ENCODE data around the gene WDR12. TPM values are rescaled to one million over a fixed set of nuclear protein-coding genes. Genes with fewer than 3 reads are reported as not detected.

The WDR12 gene
- total RNA-seq = 17.5 and 44.7 TPM in 2 replicates

DNA sequence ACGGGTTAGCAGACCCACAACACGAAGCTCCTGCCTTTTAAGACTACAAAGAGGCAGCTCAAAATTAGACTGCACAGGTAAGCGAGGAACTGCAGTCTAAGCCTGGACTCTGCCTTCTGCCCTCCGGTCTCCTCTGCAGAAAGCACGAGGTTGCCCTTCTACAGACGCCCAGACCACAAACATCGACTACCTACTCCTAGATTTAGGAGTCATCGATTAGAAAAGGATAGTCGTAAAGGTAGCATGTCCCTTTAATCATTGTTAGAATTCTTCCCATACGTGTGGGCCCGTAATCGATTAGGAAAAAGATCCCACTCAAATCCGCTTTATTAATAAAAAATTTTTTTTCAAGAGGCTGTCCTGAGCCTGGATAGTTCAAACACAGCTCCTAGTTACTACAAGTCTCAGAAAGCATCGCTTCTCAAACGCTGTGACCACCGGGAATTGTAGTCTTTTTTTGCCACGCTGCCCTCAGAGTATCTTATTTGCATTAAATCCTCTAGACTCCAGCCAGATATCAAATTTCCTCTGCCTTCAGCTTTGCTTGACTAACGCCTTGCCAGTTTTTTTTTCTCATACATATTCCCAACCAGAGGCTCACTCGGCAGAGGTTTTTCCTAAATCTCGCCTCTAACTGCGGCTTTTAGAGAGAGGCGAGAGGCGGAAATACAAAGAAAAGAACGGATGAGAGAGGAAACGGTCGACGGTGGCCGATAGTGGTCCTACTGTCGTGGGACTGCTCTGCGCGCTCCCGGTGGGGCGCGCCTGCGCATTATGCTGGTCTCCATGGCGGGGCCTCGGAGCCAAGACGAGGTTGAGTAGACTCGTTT is at the start of gene WDR12, which contains the start of gene CARF:
WDR12 (minus strand) TSS at position 162 of the 830 bp plus-strand sequence. CDS start 197 bp downstream, outside the sequence.
CARF (plus strand) TSS at position 764 of the 830 bp plus-strand sequence. CDS start 29,628 bp downstream, outside the sequence.

DNA sequence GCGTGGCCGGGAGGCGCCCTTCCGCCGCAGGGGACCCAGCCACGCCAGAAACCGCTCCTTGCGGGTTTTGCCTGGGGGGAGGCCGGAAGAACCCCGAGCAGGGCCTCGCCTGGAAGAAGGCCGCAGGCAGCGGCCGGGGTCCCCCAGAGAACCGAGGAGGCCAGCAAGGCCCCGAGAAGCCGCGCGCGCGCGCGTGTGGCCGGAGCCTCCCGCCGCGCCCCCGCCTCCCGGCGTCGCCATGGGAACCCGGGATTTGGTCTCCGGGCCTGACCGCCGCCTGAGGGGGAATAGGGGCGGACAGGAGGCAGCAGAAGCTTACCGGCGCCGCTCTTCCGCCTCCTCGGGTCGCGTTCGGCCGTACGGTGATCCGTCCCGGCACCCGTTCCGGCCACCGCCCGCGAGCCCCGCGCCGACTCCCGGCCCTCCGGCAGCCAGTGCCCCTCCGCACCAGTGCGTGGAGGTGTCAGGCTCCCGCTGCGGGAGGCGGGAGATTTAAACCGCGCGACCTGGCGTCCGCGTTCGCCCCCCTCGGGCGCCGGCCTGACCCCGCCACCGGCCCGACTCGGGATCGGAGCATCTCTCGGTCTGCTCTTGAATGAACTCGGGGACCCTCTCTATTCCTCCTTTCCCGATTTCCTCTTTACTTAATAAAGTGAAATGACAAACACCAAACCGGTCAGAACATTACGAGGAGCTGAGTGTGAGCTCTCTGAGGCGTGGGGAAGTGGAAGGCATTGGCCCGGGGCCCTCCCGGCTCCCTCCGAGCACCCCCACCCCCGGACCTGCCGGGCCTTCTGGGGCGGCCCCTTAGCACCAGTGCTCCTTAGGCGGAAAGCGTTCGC is 40.0 kb downstream of the WDR12 start, which contains the start of gene ICA1L:
ICA1L (minus strand) TSS at position 467 of the 842 bp plus-strand sequence. CDS start 42,757 bp downstream, outside the sequence.

Other genes with a start within 250 kb of the WDR12 start
- 5.1 and 5.2 TPM in 2 replicates for gene ICA1L, start 39.9 kb downstream of the WDR12 start, total RNA-seq
- gene CARF, start 602 bp upstream of the WDR12 start, total RNA-seq = 7.2 and 7.7 TPM in 2 replicates
- gene NBEAL1, start 103.2 kb upstream of the WDR12 start, total RNA-seq = 10.8 and 15.4 TPM in 2 replicates